HK-2 (cell line): ENCODE results near the gene PTPN3.

Experiments
- DNase-seq: peaks from one replicate; pipeline ENCODE4 v3.0.0-alpha.2; 2018; ENCODE audit not compliant: unreplicated experiment

PTPN3 gene

GRCh38 chr9:109477258-109478050 is 20.7 kb downstream of the PTPN3 start:
- peak; percentile 96 for DNase-seq

GRCh38 chr9:109476642-109477257 is 21.4 kb downstream of the PTPN3 start:
- DNase-seq = peak; percentile 58

DNA sequence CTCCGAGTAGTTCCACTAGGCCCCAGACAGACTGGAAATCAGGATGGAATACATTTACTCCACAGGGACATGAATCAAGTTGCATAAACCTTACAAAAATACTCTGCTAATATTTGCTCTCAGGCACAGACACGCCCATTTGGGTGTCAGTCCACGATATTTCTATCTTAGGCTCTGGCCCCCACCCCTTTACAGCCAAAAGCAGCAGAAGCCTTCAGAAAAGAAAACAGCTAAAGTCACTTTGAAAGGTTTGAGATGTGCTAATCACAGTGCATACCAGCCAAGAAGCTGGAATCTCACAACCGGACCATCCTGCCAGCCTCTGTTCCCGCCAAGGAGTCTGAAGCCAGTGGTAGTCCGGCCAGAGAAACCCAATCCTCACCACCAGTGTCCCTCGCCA is 22.6 kb downstream of the PTPN3 start:
- DNase-seq = no peak

DNA sequence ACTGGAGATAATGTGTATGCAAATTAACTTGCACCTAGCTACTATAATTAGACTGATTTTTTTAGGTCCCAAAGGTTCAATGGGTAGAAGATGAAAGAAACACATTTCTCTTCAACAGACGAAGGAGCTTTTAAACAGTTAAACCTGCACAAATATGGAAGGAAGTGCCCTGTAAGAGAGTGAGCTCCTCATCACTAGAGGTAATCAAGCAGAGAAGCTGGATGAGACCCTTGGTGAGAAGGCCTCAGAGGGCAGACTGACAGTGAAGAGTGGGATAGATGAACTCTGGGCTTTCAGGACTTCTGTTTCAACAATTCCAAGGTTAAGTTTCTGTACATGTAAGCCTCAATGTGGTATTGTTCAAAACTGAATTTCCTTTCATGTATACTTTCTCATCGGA is 23.2 kb downstream of the PTPN3 start:
- DNase-seq = no peak

GRCh38 chr9:109474170-109474569 is 23.9 kb downstream of the PTPN3 start:
- no peak for DNase-seq

- no peak for DNase-seq
These were observed 24.8 kb downstream of the PTPN3 start for GRCh38 chr9:109473329-109473728.

DNA sequence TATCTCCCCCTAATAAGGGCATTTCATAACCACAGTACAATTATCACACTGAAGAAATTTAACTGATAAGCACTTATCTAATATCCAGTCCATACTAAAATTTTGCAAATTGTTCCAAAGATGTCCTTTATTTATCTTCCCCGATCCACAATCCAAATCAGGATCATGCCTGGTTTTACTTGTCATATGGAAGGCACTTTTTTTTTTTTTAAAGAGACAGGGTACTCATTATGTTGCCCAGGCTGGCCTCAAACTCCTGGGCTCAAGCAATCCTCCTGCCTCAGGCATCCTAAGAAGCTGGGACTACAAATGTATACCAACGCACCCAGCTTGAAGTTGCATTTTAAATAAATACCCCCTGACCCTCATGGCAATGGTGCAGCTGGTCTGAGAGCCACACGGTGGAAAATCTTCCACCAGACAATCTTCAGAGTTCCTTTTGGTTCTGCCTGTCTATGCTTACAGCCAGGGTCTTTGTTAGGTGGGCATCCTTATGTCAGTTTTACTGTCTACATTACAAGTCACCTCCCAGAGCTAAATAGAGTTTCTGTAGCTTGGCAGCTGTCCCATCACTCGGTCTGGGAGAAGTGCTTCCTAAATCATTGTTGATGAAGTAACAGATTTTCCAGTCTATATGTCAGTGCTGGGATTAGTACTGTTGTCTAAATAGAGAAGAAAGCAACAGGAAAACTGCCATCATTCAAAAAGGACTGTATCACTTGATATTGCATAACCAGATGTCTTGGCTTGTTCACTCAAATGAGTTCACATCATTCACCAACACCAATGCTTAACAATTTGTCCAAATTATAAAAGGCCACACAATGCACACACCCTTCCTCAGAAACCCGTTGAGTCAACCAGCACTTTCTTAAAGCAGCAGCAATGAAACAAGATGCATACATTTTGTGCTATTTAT is 26.4 kb downstream of the PTPN3 start:
- DNase-seq = no peak

GRCh38 chr9:109469646-109470358 is 28.3 kb downstream of the PTPN3 start:
- DNase-seq = peak; percentile 75

GRCh38 chr9:109468927-109469326 is 29.2 kb downstream of the PTPN3 start:
- no peak for DNase-seq

DNA sequence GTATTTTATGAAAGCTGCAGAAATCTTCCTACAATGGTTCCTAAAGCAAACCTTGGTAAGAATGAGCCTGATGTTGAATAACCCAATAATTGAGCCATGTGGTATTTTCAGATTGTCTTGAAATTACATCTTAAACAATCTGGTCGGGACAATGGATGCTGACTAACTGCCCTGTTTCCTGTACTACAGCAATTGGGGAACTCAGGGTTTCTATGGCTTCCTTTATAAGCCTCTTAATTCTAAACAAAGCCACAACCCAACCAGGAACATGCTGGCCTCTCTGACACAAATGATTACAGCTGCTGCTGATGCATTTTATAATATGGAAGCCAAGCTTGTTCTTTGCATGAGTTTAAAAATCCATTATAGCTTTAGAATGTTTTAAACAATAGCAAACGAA is 30.2 kb downstream of the PTPN3 start:
- no peak for DNase-seq

DNA sequence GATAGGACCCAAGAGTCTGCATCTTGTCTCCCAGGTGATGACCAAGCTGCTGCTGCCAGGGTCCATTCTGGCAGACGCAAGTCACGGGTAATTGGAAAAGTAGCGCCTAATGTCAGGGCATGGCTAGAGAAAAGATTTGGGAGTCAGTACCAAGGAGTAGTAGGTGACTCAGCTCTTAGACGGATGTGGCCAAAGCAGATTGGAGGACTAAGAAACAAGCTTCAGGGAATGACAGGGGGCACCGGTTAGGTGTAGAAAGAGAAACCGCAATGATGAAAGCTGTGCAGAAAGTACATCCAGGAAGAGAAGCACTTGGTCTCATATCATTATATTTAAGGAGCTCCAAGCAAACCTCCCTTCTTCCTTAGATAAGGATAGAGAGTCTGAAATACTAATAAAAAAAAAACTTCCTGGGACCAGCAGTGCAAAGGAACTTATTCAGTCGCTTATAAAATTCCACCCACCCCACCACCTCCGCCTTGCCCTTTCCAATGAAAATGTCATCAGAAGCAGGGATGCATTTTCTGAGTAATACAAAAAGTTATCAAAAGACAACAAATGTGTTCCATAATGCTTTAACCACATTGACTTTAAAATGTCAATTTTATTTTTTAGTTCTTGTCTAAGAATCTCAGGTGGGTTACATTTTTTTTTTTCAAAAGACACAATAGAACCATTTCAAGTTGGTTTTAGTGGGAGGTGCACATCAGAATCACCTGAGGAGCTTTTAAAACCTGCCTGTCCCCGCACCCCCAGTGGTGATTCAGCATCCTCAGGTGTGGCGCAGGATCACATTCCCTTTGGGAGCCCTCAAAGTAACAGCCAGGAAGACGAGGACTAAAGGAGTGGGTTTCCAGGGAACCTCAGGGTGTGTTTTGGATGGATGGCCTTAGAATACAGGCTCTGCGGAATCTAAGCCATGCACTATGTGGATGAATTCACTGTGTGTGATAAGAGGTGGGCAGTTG is 31.2 kb downstream of the PTPN3 start:
- no peak for DNase-seq

GRCh38 chr9:109463924-109464625 is 34.0 kb downstream of the PTPN3 start:
- DNase-seq = no peak

DNA sequence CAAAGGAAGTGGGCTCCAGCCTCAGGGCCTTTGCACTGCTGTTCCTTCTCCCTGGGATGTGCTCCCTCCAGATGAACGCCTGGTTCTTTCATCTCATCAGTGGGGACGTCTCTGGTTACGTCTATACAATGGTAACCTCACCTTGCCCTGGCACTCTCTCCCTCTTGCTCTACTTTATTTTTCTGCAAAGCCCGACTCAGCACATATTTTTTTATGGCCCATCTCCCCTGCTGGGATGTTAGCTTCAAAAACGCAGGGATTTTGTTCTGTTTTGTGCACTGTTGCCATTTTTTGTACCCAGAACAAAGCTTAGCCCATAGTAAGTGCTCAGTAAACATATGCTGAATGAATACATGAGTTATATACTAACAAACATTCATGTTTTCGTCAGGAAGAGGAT is 37.5 kb downstream of the PTPN3 start:
- no peak for DNase-seq

- DNase-seq = no peak
These were observed 38.7 kb downstream of the PTPN3 start for GRCh38 chr9:109459423-109459822.

DNA sequence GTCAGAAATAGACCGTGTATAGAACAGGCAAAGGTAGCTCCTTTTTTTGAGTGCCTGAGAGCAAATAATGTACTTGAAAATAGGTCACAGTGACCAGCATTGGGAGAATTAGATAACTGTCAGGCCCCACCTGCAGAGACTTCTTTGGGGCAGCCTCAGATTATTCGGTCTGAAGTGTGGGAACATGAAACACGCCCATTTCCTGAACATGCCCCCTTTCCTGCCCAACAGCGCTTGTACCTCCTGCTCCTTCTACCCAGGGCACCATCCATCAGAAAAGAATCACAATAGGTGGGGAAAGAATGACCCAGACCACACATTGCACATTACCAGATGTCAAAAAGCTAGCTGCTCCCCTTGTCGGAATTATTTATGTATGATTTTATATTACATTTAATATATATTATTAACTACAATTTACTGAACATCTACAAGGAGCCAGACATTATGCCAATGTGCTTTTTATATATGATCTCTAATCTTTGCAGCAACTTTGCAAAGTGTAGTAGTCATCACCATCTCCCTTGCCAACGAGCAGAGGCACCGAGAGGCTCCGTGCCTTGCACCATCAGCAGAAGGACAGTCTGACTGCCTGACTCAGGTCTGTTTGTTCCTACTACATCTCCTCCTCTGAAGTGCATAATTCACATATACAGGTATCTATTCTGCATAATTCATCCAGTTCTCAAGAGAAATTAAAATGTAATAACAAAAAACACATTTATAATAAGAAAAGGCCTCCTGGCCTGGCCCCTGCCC is 39.5 kb downstream of the PTPN3 start:
- DNase-seq = no peak

DNA sequence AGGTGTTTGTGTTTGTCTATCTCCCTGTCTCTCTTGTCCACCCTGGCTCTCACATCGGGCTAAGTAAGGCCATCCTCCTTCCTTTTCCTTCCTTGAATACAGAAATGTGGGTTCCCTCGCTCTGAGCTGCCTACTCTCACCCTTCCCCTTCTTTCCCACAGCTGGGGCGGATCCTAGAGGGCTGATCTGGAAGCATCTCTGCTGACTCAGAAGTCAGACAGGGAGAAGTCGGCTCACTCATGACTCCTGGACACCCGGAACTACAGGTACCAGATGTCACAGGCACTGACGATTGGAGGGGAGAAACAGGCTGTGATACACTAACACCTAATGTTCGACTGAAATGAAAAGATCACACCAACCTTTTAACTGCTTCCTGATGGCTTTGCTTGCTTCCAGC is 41.3 kb downstream of the PTPN3 start:
- DNase-seq = no peak

- DNase-seq = no peak
These were observed 42.2 kb downstream of the PTPN3 start for GRCh38 chr9:109455861-109456260.

DNA sequence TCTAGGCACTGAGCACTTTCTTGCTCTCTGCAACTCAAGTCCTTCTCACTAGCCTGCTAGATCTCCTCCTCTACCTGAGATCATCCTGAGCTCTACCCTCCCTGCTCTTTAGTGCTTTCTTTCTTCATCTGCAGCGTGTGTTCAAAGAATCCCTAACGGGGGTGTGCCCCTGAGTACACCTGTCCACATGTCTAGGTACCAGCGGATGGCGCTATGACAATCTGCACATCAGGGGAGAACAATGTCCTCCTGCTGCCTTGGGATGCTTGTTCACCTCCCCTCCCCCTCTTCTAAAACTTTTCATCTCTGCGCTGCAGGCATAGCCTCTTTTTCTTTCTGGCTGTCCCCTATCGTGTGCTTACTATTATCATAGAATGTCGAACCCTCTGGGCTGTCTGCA is 42.7 kb downstream of the PTPN3 start:
- DNase-seq = no peak

DNA sequence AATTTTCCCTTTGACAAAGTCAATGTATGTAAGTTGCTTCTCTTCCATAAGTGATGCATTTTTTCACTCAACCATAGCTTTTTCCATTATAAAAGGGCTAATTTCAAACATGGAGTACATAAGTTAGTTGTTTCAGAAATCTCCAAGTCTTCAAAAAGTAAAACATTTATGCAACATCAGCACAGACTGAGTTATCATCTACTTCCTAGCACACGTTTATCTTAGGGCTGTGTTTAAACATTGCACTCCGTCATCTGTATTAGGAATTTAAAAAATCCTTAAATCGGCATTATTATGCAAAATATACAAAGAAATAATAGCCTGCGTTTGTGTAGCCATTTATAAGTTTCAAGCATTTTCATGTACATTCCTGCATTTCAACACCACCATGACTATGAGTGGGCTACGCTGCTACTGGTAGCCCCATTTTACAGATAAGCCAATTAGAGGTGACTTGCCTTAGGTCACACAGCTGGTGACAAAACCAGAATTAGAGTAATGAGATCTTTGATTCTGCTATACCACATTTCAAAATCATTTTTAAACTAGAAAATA is 43.4 kb downstream of the PTPN3 start:
- DNase-seq = no peak
